Right lung (tissue), 5 donors: Measurements from ENCODE around the gene ACAD9. TPM values are rescaled to one million over a fixed set of nuclear protein-coding genes. Genes with fewer than 3 reads are reported as not detected.
"Not testable (repeated sequence)": the region's sequence is repeated elsewhere in the genome, so short reads cannot be mapped to it uniquely, and the experiment has no call there.

Experiments used
- DNase-seq, 2 donors: peaks; one replicate each; pipeline ENCODE4 v3.0.0-alpha.2; 2013
- polyA plus RNA-seq, 5 donors: library from polyadenylated mRNA; unstranded; fragments of 120-200 nt; gene quantifications; one replicate each; pipeline versions ENCODE4 v1.2.1 to v1.2.3, GENCODE V29; 2013; ENCODE audit warnings: inconsistent platforms in 1 of 5, low replicate concordance in 1 of 5; ENCODE audit not compliant: insufficient read length in 5 of 5, insufficient read depth in 1 of 5

Gene ACAD9
- polyA plus RNA-seq, 5 donors, result 36.8 to 43.7 (median 38.7) TPM

- DNase-seq, result no peak
Observed at GRCh38 chr3:128858167-128858566, 21.3 kb upstream of the ACAD9 start.

- DNase-seq, result no peak
Observed at GRCh38 chr3:128859630-128860029, 19.8 kb upstream of the ACAD9 start.

GRCh38 chr3:128861491-128861890 is 17.9 kb upstream of the ACAD9 start:
- DNase-seq, result no peak

- no peak for DNase-seq
Observed at GRCh38 chr3:128863560-128863959, 15.9 kb upstream of the ACAD9 start.

- DNase-seq, result no peak
Observed at GRCh38 chr3:128864351-128864811, 15.0 kb upstream of the ACAD9 start.

GRCh38 chr3:128864849-128865804 is 14.3 kb upstream of the ACAD9 start:
- DNase-seq, result peak; percentile 39 to 42

- DNase-seq, result no peak
Observed at GRCh38 chr3:128867200-128868125, 12.0 kb upstream of the ACAD9 start.

- no peak for DNase-seq
Observed at GRCh38 chr3:128870347-128870746, 9.1 kb upstream of the ACAD9 start.

- DNase-seq, result no peak
Observed at GRCh38 chr3:128872282-128872681, 7.1 kb upstream of the ACAD9 start.

GRCh38 chr3:128872744-128873143 is 6.7 kb upstream of the ACAD9 start:
- DNase-seq, result no peak

GRCh38 chr3:128873244-128874022 is 6.0 kb upstream of the ACAD9 start:
- DNase-seq, result no peak

GRCh38 chr3:128874481-128875180 is 4.8 kb upstream of the ACAD9 start:
- no peak for DNase-seq

- no peak for DNase-seq
Observed at GRCh38 chr3:128875556-128876120, 3.8 kb upstream of the ACAD9 start.

GRCh38 chr3:128878011-128878457 is 1.4 kb upstream of the ACAD9 start:
- no peak for DNase-seq

- no peak for DNase-seq
Observed at GRCh38 chr3:128878556-128879124, 780 bp upstream of the ACAD9 start.

GRCh38 chr3:128879991-128880390 is 571 bp downstream of the ACAD9 start:
- DNase-seq, result no peak

GRCh38 chr3:128880455-128880854 is 1.0 kb downstream of the ACAD9 start:
- not testable (repeated sequence) for DNase-seq

GRCh38 chr3:128881576-128881975 is 2.2 kb downstream of the ACAD9 start:
- DNase-seq, result no peak

GRCh38 chr3:128882719-128883118 is 3.3 kb downstream of the ACAD9 start:
- no peak for DNase-seq

- no peak for DNase-seq
Observed at GRCh38 chr3:128884992-128885391, 5.6 kb downstream of the ACAD9 start.
